HepG2 (cell line): ENCODE results near the gene AOX1. TPM values are rescaled to one million over a fixed set of nuclear protein-coding genes. Genes with fewer than 3 reads are reported as not detected.
A peak's percentile ranks its signal among the peaks of the same experiment; 100 is the strongest.

Source experiments
- ATAC-seq: fragments of 200-7000 bp; cut with Tn5 transposase; 3 replicates; pipeline ENCODE4 v1.9.1; 2020; ENCODE audit warnings: mild to moderate bottlenecking, moderate library complexity
- BruUV-seq: library from RNA; stranded (reverse); fragments of 400-500 nt; replicated peaks from 2 replicates; lab custom pipeline; 2021; lab: Mats Ljungman, UMichigan
- CTCF ChIA-PET: fragments of 300-600 bp; formaldehyde crosslinking; extraction: SDS; loops from one replicate; lab custom pipeline; 2021; ENCODE audit warnings: low total read pairs, inconsistent platforms, low intra/inter-chr PET ratio; lab: Yijun Ruan, JAX
- POLR2A ChIA-PET: fragments of 350-600 bp; sonication (Branson Sonifier 250); formaldehyde crosslinking; loops from one replicate; lab custom pipeline; 2020; ENCODE audit warnings: antibody characterized with exemption, inconsistent platforms; lab: Yijun Ruan, JAX
- DNase-seq: peaks from one replicate; pipeline ENCODE4 v3.0.0-alpha.2; 2015; ENCODE audit warnings: low spot score
- FAIRE-seq: peaks from 3 replicates; lab custom pipeline; 2011; peaks lifted over from hg19 to GRCh38; lab: Jason Lieb, UNC
- H2AFZ ChIP-seq: one replicate; pipeline ENCODE4 v1.6.1; 2011; ENCODE audit warnings: low read length, inconsistent platforms
- H3K27ac ChIP-seq: fragments of 300-600 bp; 3 replicates; pipeline ENCODE4 v1.8.0; 2011; ENCODE audit warnings: mixed run types, mild to moderate bottlenecking, mixed read lengths, low read length, inconsistent platforms; ENCODE audit not compliant: insufficient read depth; ENCODE audit errors: extremely low read length
- H3K27me3 ChIP-seq, 2 experiments: fragments of 200-600 bp in 1 of 2; 2 replicates in 1 of 2; 3 replicates in 1 of 2; pipeline versions ENCODE4 v1.6.0 to v1.8.0; 2011; ENCODE audit warnings: low read length in 2 of 2, mild to moderate bottlenecking in 2 of 2, moderate library complexity in 2 of 2, inconsistent platforms in 1 of 2; ENCODE audit not compliant: insufficient read depth in 2 of 2, control insufficient read depth in 1 of 2
- H3K36me3 ChIP-seq, 2 experiments: fragments of 200-600 bp in 1 of 2; replicated peaks in 1 of 2; 2 replicates in 1 of 2; 3 replicates in 1 of 2; pipeline versions ENCODE4 v1.5.1 to v1.8.0; 2011; ENCODE audit warnings: low read length in 2 of 2, inconsistent platforms in 1 of 2; ENCODE audit not compliant: insufficient read depth in 2 of 2, control insufficient read depth in 1 of 2
- H3K4me1 ChIP-seq: 2 replicates; pipeline ENCODE4 v1.5.1; 2012; ENCODE audit warnings: low read length, inconsistent platforms; ENCODE audit not compliant: insufficient read depth
- H3K4me2 ChIP-seq: 2 replicates; pipeline ENCODE4 v1.6.0; 2011; ENCODE audit warnings: low read depth, low read length, inconsistent platforms
- H3K4me3 ChIP-seq, 3 experiments: fragments of 200-600 bp in 1 of 3; sonication (generic), shearing (Covaris generic) in 1 of 3; replicated peaks in 1 of 3; 2 replicates each; pipeline ENCODE4 v1.5.1; 2011 to 2016; ENCODE audit warnings: low read length in 3 of 3, inconsistent platforms in 2 of 3, low read depth in 2 of 3, mild to moderate bottlenecking in 2 of 3, control low read depth in 1 of 3, mixed read lengths in 1 of 3; ENCODE audit not compliant: insufficient read depth in 1 of 3
- H3K79me2 ChIP-seq: one replicate; pipeline ENCODE4 v1.6.1; 2011; ENCODE audit warnings: low read length, inconsistent platforms; ENCODE audit not compliant: insufficient read depth
- H3K9ac ChIP-seq: 2 replicates; pipeline ENCODE4 v1.6.0; 2011; ENCODE audit warnings: mild to moderate bottlenecking, low read depth, low read length, inconsistent platforms; ENCODE audit not compliant: insufficient read depth
- H3K9me3 ChIP-seq: 2 replicates; pipeline ENCODE4 v1.5.1; 2012; ENCODE audit warnings: mild to moderate bottlenecking, low read length
- H4K20me1 ChIP-seq: 2 replicates; pipeline ENCODE4 v1.6.0; 2011; ENCODE audit warnings: inconsistent platforms, mild to moderate bottlenecking, low read length, moderate library complexity; ENCODE audit not compliant: insufficient read depth
- ARID2 ChIP-seq: sonication (generic); formaldehyde crosslinking; IDR thresholded peaks from 2 replicates; pipeline ENCODE4 v1.8.1; 2022; ENCODE audit warnings: mild to moderate bottlenecking, missing genetic modification reagents, borderline replicate concordance
- CREM ChIP-seq, 2 experiments: sonication (generic) in 1 of 2; formaldehyde crosslinking in 1 of 2; IDR thresholded peaks; 2 replicates each; pipeline versions ENCODE4 v1.4.0 to v1.6.1; 2016 to 2020; ENCODE audit warnings: antibody characterized with exemption in 1 of 2, mild to moderate bottlenecking in 1 of 2, missing genetic modification reagents in 1 of 2
- GRHL1 ChIP-seq: sonication (generic); formaldehyde crosslinking; conservative IDR thresholded peaks from 2 replicates; pipeline ENCODE4 v1.8.0; 2022; ENCODE audit warnings: missing genetic modification reagents
- LRRFIP1 ChIP-seq: sonication (generic); formaldehyde crosslinking; conservative IDR thresholded peaks from 2 replicates; pipeline ENCODE4 v1.4.0; 2020; ENCODE audit warnings: missing genetic modification reagents
- MXI1 ChIP-seq: IDR thresholded peaks from 3 replicates; pipeline ENCODE4 v1.6.1; 2012; ENCODE audit warnings: low read depth, low read length, inconsistent platforms, borderline replicate concordance
- POGZ ChIP-seq: sonication (generic); formaldehyde crosslinking; IDR thresholded peaks from 2 replicates; pipeline ENCODE4 v1.4.0; 2020; ENCODE audit warnings: mild to moderate bottlenecking, missing genetic modification reagents
- REST ChIP-seq, 2 experiments: IDR thresholded peaks; 2 replicates each; pipeline ENCODE4 v1.6.1; 2011 to 2012; ENCODE audit warnings: low read length in 2 of 2, borderline replicate concordance in 1 of 2, low read depth in 1 of 2, mild to moderate bottlenecking in 1 of 2, moderate library complexity in 1 of 2
- SOX6 ChIP-seq, 2 experiments: fragments of 450-650 bp in 1 of 2; sonication (generic) in 1 of 2; formaldehyde crosslinking in 1 of 2; IDR thresholded peaks; 2 replicates each; pipeline versions ENCODE4 v1.4.0 to v1.6.1; 2017 to 2020; ENCODE audit warnings: antibody characterized with exemption in 1 of 2, mild to moderate bottlenecking in 1 of 2, missing genetic modification reagents in 1 of 2
- U2AF1 ChIP-seq: fragments of 200-400 bp; formaldehyde crosslinking; optimal IDR thresholded peaks from 2 replicates; pipeline ENCODE3; 2017; ENCODE audit warnings: mild to moderate bottlenecking, low read depth, low read length
- ZKSCAN1 ChIP-seq: fragments of 150-350 bp; IDR thresholded peaks from 2 replicates; pipeline ENCODE4 v1.6.1; 2014; ENCODE audit warnings: low read length
- ZNF773 ChIP-seq: sonication (generic); formaldehyde crosslinking; IDR thresholded peaks from 2 replicates; pipeline ENCODE4 v1.4.0; 2020; ENCODE audit warnings: missing genetic modification reagents, borderline replicate concordance
- in situ Hi-C: cut with HindIII; loops from 2 replicates; pipeline ENCODE4 v1.10.0; 2017; ENCODE audit warnings: low pct_unique_long_range_greater_than_20kb; ENCODE audit not compliant: extremely low pct_ligation_motif_present
- intact Hi-C: fragments of 100-400 bp; cut with micrococcal nuclease; formaldehyde crosslinking; loops from one replicate; pipeline ENCODE4 v1.10.0; 2022; ENCODE audit not compliant: unreplicated experiment
- polyA plus RNA-seq, 8 experiments: library from polyadenylated mRNA; depleted of rRNA in 3 of 8; stranded (reverse) in 7 of 8; unstranded in 1 of 8; fragments of >200 nt; fragmentation: Illumina TruSeq in 4 of 8; extraction: Trizol in 4 of 8; gene quantifications; 2 replicates each; pipeline versions ENCODE4 v1.2.1 to v1.2.3, GENCODE V29; 2011 to 2016; ENCODE audit warnings: low read depth in 4 of 8, missing spikeins in 1 of 8, mixed read lengths in 1 of 8; ENCODE audit not compliant: insufficient read depth in 1 of 8
- total RNA-seq, 5 experiments: library from RNA; depleted of rRNA; stranded (reverse); fragments of >200 nt; fragmentation: Illumina TruSeq; extraction: Trizol; gene quantifications; 2 replicates each; pipeline ENCODE4 v1.2.3, GENCODE V29; 2016; ENCODE audit warnings: low read depth in 1 of 5

Gene AOX1
- total and polyA plus RNA-seq, 2 of the 13 experiments (the other 11 are each of a cell fraction or from before 2014, with no cell fraction given), result 9.2 to 18.0 TPM

- TF ChIP-seq SOX6 (IDR thresholded peaks at IDR 0.05) (no peak), SOX6 (CRISPR knock-in tag; IDR thresholded peaks at IDR 0.05) (peak; percentile 37; the same call in 1 of the 2 replicates), POGZ (0 out of 2 replicates have a peak, but pooled peaks have one; percentile 12)
Measured at GRCh38 chr2:200588076-200588678, 2.4 kb downstream of the AOX1 start (continued).

- no peak overlapping the region for H3K27ac ChIP-seq
- CTCF ChIA-PET, result no interaction called here
- intact Hi-C loops, result no loop called here
- H3K9me3 ChIP-seq, result no peaks in the 10 kb centered on the region
- no TSS peak for BruUV-seq
- no peaks in the 10 kb centered on the region for H4K20me1 ChIP-seq
- POLR2A ChIA-PET, result no interaction called here
- TF ChIP-seq LRRFIP1 (CRISPR knock-in tag) (no peak), MXI1 (peak; percentile 11; the same call in 1 of the 3 replicates), ZKSCAN1 (no peak), GRHL1 (no peak), REST (IDR thresholded peaks at IDR 0.05; ENCODE audit: borderline replicate concordance in 1 of 2, low read depth in 1 of 2, low read length in 2 of 2) (no peak), CREM (IDR thresholded peaks at IDR 0.05) (no peak), CREM (CRISPR knock-in tag; IDR thresholded peaks at IDR 0.05) (no peak), ARID2 (no peak), U2AF1 (no peak), ZNF773 (CRISPR knock-in tag) (no peak)
- TF ChIP-seq, all 625 proteins: peak for 1
- Histone ChIP-seq H3K79me2 (no peaks in the 10 kb centered on the region), H3K4me1 (peaks cover 47% of the 10 kb centered on the region), H2AFZ (no peak overlapping the region), H3K27me3 (no peaks in the 10 kb centered on the region; a peak in 1 of 5 replicates), H3K4me2 (no peak overlapping the region), H3K36me3 (no peaks in the 10 kb centered on the region), H3K9ac (no peak overlapping the region), H3K4me3 (no peak overlapping the region)
- in situ Hi-C loops, result no loop called here
- ATAC-seq (no peak), DNase-seq (no peak), FAIRE-seq (no peak)
Measured at GRCh38 chr2:200590090-200590489, 4.3 kb downstream of the AOX1 start.
